Osteocyte (in vitro differentiated cells): Measurements from ENCODE around the gene PRUNE1. TPM values are rescaled to one million over a fixed set of nuclear protein-coding genes. Genes with fewer than 3 reads are reported as not detected.

Experiments
- DNase-seq: peaks from one replicate; pipeline ENCODE4 v3.0.0; 2021; ENCODE audit warnings: mixed read lengths; ENCODE audit not compliant: unreplicated experiment; ENCODE audit errors: extremely low spot score
- H3K27ac Mint-ChIP-seq: one replicate; pipeline ENCODE4 v1.8.0; 2021; ENCODE audit warnings: mild to moderate bottlenecking, mixed read lengths; ENCODE audit not compliant: unreplicated experiment
- H3K27me3 Mint-ChIP-seq: one replicate; pipeline ENCODE4 v1.8.0; 2021; ENCODE audit warnings: mixed read lengths; ENCODE audit not compliant: unreplicated experiment
- H3K36me3 Mint-ChIP-seq: one replicate; pipeline ENCODE4 v1.8.0; 2021; ENCODE audit warnings: mixed read lengths; ENCODE audit not compliant: unreplicated experiment
- H3K4me1 Mint-ChIP-seq: one replicate; pipeline ENCODE4 v1.8.0; 2021; ENCODE audit warnings: mixed read lengths; ENCODE audit not compliant: unreplicated experiment
- H3K4me3 Mint-ChIP-seq: one replicate; pipeline ENCODE4 v1.8.0; 2021; ENCODE audit warnings: mild to moderate bottlenecking, moderate library complexity, mixed read lengths; ENCODE audit not compliant: unreplicated experiment
- H3K9me3 Mint-ChIP-seq: one replicate; pipeline ENCODE4 v1.8.0; 2021; ENCODE audit warnings: mixed read lengths; ENCODE audit not compliant: unreplicated experiment
- CTCF ChIP-seq: fragments of 200-600 bp; sonication (generic); IDR thresholded peaks from 2 replicates; pipeline ENCODE4 v1.5.0; 2021; ENCODE audit warnings: antibody characterized with exemption, mild to moderate bottlenecking, moderate library complexity
- total RNA-seq: library from RNA; stranded (reverse); gene quantifications from 2 replicates; pipeline ENCODE4 v1.2.1, GENCODE V29; 2021

The PRUNE1 gene
- total RNA-seq, 1 donor from 2014 or later = 18.2 TPM

GRCh38 chr1:151069103-151069486, 60.8 kb downstream of the PRUNE1 start:
- Mint-ChIP-seq H3K27ac (peak overlapping the region; percentile 44), H3K36me3 (peaks cover 14% of the 10 kb centered on the region), H3K9me3 (no peaks in the 10 kb centered on the region), H3K4me1 (peaks cover 25% of the 10 kb centered on the region), H3K27me3 (no peaks in the 10 kb centered on the region), H3K4me3 (peak overlapping the region; percentile 23)
- TF ChIP-seq CTCF = no peak
- DNase-seq = no peak

- Mint-ChIP-seq H3K27me3 (no peaks in the 10 kb centered on the region), H3K4me3 (peak within 1 kb of the TSS; percentile 98), H3K27ac (peak within 1 kb of the TSS; percentile 100), H3K36me3 (peaks cover 10% of the 10 kb centered on the region), H3K9me3 (no peaks in the 10 kb centered on the region), H3K4me1 (peaks cover 14% of the 10 kb centered on the region)
- peak; percentile 90 for TF ChIP-seq CTCF
- DNase-seq = peak; percentile 94
These were observed 62.4 kb downstream of the PRUNE1 start, which contains the start of gene GABPB2 for GRCh38 chr1:151070474-151071276. TSS of gene GABPB2 (plus strand) at chr1:151070761. CDS start at chr1:151088190, 17,429 bp downstream.

GRCh38 chr1:151072224-151072623, 64.0 kb downstream of the PRUNE1 start:
- DNase-seq = no peak
- Mint-ChIP-seq H3K27ac (peak overlapping the region; percentile 100), H3K4me1 (peaks cover 14% of the 10 kb centered on the region), H3K36me3 (peaks cover 10% of the 10 kb centered on the region), H3K27me3 (no peaks in the 10 kb centered on the region), H3K9me3 (no peaks in the 10 kb centered on the region), H3K4me3 (peak overlapping the region; percentile 98)
- TF ChIP-seq CTCF = peak; percentile 13

Other genes with a start within 250 kb of the PRUNE1 start
- 4.4 and 6.9 TPM in 2 replicates for gene CTSS, start 242.7 kb upstream of the PRUNE1 start, total RNA-seq
- gene CTSK, start 200.2 kb upstream of the PRUNE1 start, total RNA-seq = 51.6 and 53.6 TPM in 2 replicates
- 42.9 and 44.2 TPM in 2 replicates for gene ARNT, start 131.8 kb upstream of the PRUNE1 start, total RNA-seq
- gene CTXND2, start 121.3 kb upstream of the PRUNE1 start, total RNA-seq = not detected in 2 replicates
- 53.5 and 59.8 TPM in 2 replicates for gene SETDB1, start 82.1 kb upstream of the PRUNE1 start, total RNA-seq
- 240 and 261 TPM in 2 replicates for gene CERS2, start 33.6 kb upstream of the PRUNE1 start, total RNA-seq
- not detected in 2 replicates for gene ANXA9, start 26.2 kb upstream of the PRUNE1 start, total RNA-seq
- 22.2 and 24.3 TPM in 2 replicates for gene MINDY1, start 1.5 kb upstream of the PRUNE1 start, total RNA-seq
- 0.55 and 0.81 TPM in 2 replicates for gene BNIPL, start 28.1 kb downstream of the PRUNE1 start, total RNA-seq
- gene C1orf56, start 39.3 kb downstream of the PRUNE1 start, total RNA-seq = 4.7 and 5.2 TPM in 2 replicates
- gene CDC42SE1, start 51.2 kb downstream of the PRUNE1 start, total RNA-seq = 67.1 and 69.9 TPM in 2 replicates
- gene MLLT11, start 51.9 kb downstream of the PRUNE1 start, total RNA-seq = 21.0 and 22.1 TPM in 2 replicates
- 11.1 and 12.4 TPM in 2 replicates for gene GABPB2, start 62.3 kb downstream of the PRUNE1 start, total RNA-seq
- gene SEMA6C, start 138.2 kb downstream of the PRUNE1 start, total RNA-seq = 24.7 and 28.2 TPM in 2 replicates
- not detected in 2 replicates for gene TNFAIP8L2, start 148.2 kb downstream of the PRUNE1 start, total RNA-seq
- 12.6 and 13.3 TPM in 2 replicates for gene LYSMD1, start 157.5 kb downstream of the PRUNE1 start, total RNA-seq
- 45.0 and 49.8 TPM in 2 replicates for gene SCNM1, start 157.7 kb downstream of the PRUNE1 start, total RNA-seq
- 2.8 TPM in 1 of 2 replicates, not detected in the other for gene TMOD4, start 167.5 kb downstream of the PRUNE1 start, total RNA-seq
- 77.5 and 91.6 TPM in 2 replicates for gene VPS72, start 181.7 kb downstream of the PRUNE1 start, total RNA-seq
- 84.4 and 89.5 TPM in 2 replicates for gene PIP5K1A, start 190.1 kb downstream of the PRUNE1 start, total RNA-seq
- 133 and 150 TPM in 2 replicates for gene PSMD4, start 246.3 kb downstream of the PRUNE1 start, total RNA-seq